ENCODE data around the gene F3. TPM values are rescaled to one million over a fixed set of nuclear protein-coding genes. Genes with fewer than 3 reads are reported as not detected.
"Not testable (repeated sequence)": the region's sequence is repeated elsewhere in the genome, so short reads cannot be mapped to it uniquely, and the experiment has no call there.

The F3 gene
- total RNA-seq = 2.0 TPM

DNA sequence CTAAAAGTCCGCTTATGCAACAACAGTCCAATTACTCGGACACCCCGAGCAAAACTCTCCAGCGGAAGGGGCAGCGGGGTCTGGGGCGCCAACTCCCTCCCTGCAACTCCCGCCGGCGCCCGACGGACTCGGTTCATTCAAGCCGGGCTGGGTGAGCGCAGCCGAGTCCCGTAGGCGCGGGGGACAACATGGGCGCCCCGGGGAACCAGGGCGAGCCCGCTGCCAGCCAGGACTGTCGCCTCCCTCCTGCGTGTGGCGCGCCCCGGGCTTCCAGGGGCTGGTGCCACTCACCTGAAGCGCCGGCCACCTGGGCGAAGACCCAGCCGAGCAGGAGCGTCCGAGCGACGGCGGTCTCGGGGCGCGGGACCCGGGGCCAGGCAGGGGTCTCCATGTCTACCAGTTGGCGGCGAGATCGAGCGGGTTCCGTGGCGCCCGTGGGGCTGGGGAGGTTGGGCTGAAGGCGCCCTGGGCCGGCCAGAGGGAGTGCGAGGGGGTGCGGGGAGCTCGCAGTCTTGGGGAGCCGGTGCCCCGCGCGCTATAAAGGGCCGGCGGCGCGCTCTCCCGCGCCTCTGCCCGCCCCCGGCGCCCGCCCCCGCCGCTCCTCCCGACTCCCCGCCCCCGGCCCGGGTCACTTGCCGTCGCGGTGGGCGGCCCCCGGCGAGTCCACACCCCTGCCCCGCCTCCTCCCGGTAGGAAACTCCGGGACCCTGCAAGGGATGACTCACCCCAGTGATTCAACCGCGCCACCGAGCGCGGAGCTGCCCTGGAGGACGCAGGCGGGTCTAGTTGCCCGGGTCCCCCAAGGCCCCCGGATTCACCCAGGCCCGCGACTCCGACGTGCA, at the start of gene F3:
F3 (minus strand) TSS at position 514 of the 842 bp plus-strand sequence; CDS start at position 391, 123 bp downstream.
- ATAC-seq (peak; percentile 92), DNase-seq (ENCODE audit: low spot score) (peak; percentile 83)

- DNase-seq (ENCODE audit: low spot score) = no peak
- ATAC-seq = peak; percentile 76
Observed at GRCh38 chr1:94590203-94591137, 48.9 kb upstream of the F3 start.

- no peak for DNase-seq (ENCODE audit: low spot score)
- peak; percentile 47 for ATAC-seq
Observed at GRCh38 chr1:94589728-94590127, 48.2 kb upstream of the F3 start.

DNA sequence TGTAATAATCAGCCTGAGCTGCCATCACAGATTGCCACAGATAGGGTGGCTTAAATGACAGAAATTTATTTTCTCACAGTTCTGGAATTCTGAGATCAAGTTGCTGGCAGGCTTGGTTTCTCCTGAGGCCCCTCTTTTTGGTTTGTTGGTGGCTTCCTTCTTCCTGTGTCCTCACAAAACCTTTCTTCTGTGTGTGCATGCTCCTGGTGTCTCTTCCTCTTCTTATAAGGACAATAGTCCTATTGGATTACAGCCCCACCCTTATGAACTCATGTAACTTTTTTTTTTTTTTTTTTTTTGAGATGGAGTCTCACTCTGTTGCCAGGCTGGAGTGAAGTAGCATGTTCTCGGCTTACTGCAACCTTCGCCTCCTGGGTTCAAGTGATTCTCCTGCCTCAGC, 41.0 kb upstream of the F3 start:
- no peak for ATAC-seq

GRCh38 chr1:94580367-94581115, 39.0 kb upstream of the F3 start:
- ATAC-seq = no peak

More for the DNA sequence above, 41.0 kb upstream of the F3 start:
- DNase-seq (ENCODE audit: low spot score) = no peak

GRCh38 chr1:94579876-94580294, 38.3 kb upstream of the F3 start:
- ATAC-seq (no peak), DNase-seq (ENCODE audit: low spot score) (no peak)

More at GRCh38 chr1:94580367-94581115, 39.0 kb upstream of the F3 start:
- no peak for DNase-seq (ENCODE audit: low spot score)

GRCh38 chr1:94578856-94579255, 37.3 kb upstream of the F3 start:
- DNase-seq (ENCODE audit: low spot score) = no peak

GRCh38 chr1:94573917-94574316, 32.4 kb upstream of the F3 start:
- DNase-seq (ENCODE audit: low spot score); ATAC-seq: not testable (repeated sequence)

More at GRCh38 chr1:94578856-94579255, 37.3 kb upstream of the F3 start:
- no peak for ATAC-seq

- ATAC-seq (no peak), DNase-seq (ENCODE audit: low spot score) (no peak)
Observed at GRCh38 chr1:94572780-94573179, 31.2 kb upstream of the F3 start.

DNA sequence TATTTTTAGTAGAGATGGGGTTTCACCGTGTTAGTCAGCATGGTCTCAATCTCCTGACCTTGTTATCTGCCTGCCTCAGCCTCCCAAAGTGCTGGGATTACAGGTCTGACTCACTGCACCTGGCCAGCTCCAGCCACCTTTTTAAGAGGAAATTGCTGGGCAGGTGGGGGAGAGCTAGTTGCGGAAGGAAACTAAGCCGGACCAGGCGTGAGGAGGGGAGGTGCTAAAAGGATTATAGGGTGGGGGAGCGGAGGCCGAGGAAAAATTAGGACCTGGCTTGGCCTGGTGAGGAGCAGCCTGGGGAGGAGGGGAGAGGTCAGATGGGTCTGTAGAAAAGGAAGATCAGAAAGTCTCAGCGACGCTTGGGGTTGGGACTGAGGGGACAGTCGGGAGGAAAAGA, 29.4 kb upstream of the F3 start:
- not testable (repeated sequence) for DNase-seq (ENCODE audit: low spot score); ATAC-seq

DNA sequence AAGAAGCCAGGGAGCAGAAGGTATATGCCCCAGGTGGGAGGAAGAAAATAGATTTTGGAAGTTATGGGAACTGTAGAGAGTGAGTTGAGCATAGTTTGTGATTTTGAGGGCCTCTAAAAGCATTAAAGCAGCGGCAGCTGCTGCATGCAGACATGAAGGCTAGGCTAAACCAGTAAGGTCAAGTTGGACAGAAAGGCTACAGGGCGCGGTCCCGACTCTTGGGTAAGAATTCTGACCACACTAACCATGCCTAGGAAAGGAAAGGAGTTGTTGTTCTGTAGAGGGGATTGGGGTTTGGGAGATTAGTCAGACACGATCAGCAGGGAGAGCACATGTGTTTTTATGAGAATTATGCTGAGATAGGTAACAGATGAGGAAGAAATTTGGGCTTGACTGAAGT, 27.2 kb upstream of the F3 start:
- ATAC-seq; DNase-seq (ENCODE audit: low spot score): not testable (repeated sequence)

DNA sequence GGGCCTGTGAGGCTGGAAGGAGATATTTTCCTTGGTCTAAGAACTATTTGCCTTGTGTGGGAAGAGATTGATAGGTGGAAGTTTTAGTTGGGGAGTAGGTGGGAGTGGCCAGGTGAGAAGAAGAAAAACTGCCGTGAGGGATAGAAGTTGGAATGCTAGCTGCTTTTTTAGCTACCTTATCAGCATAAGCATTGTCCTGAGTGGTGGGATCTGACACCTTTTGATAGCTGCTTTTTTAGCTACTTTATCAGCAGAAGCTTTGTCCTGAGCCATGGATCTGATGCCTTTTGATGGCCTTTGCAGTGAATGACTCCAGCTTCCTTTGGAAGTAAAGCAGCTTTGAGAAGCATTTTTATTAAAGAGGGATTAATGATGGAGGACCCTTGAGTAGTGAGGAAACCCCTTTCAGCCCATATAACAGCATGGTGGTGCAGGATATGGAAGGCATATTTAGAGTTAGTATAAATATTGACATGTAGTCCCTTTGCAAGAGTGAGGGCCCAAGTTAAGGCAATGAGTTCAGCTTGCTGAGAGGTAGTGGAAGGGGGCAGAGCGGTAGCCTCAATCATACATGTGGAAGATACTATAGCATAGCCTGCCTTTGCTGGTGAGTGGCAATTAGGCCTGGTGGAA, 26.5 kb upstream of the F3 start:
- DNase-seq (ENCODE audit: low spot score); ATAC-seq: not testable (repeated sequence)

- DNase-seq (ENCODE audit: low spot score); ATAC-seq: not testable (repeated sequence)
Observed at GRCh38 chr1:94566436-94566835, 24.9 kb upstream of the F3 start.

- DNase-seq (ENCODE audit: low spot score) = no peak
- no peak for ATAC-seq
Observed at GRCh38 chr1:94565901-94566300, 24.3 kb upstream of the F3 start.

DNA sequence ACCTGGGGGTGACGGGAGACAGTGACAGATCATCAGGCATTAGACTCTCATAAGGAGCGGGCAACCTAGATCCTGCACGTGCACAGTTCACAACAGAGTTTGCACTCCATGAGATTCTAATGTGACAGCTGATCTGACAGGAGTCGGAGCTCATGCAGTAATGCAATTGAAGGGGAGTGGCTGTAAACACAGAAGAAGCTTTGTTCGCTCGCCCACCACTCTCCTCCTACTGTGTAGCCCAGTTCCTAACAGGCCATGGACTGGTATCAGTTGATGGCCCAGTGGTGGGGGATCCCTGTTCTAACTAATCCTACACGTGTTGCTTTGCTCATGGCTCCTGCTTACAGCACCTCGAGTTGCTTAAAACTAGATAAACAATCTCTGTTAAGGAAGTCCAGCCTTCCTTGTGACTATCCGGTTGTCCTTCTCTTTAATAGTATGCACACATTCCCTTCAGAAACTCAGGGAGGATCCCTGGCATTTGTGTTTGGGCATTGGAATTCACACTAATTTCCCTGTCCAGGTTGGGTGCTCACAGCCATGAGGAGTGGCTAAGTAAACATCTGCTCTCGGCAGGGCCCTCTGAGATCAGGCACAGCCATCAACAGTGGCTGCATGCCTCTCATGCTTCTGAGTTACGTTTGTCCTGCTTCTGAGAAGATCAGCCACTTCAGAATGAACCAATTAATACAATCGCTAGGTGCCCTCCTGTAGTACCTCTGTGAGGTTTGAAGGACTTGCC, 21.1 kb upstream of the F3 start:
- ATAC-seq = no peak
- no peak for DNase-seq (ENCODE audit: low spot score)

DNA sequence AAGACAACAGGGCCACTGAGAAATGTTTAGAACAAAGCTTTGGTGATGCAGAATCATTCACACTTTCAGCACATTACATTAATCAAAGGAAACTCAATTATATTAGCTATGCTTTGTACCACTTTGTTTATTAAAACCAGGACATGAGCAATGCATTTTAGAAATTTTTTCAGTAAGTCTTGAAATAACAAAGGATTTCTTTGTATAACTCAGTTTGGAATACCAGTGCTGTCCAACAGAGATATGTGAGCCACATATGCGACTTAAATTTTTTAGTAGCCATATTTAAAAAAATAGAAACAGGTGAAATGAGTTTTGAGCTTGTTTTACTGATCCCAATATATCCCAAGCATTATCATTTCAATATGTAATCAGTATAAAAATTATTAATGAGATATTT, 18.8 kb upstream of the F3 start:
- DNase-seq (ENCODE audit: low spot score) (no peak), ATAC-seq (no peak)

DNA sequence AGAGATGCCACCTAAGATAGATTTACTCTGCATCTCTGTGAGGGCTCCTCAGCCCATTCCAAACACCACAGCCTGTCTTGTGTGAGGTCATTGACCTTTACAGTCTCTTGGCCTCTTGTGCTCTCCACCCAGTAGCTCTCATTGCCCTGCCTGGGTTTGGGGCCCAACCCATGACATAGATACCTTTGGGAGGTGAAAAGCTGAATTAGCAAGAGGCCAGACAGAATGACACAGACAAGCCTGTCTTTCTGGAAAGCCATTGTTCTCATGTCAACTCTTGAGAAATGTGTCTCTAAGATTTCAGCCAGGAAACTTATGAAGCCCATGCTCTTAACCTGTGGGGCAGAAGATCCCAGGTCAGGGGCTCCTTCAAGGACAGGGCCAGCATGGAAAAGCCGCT, 18.4 kb upstream of the F3 start:
- DNase-seq (ENCODE audit: low spot score) (no peak), ATAC-seq (no peak)

DNA sequence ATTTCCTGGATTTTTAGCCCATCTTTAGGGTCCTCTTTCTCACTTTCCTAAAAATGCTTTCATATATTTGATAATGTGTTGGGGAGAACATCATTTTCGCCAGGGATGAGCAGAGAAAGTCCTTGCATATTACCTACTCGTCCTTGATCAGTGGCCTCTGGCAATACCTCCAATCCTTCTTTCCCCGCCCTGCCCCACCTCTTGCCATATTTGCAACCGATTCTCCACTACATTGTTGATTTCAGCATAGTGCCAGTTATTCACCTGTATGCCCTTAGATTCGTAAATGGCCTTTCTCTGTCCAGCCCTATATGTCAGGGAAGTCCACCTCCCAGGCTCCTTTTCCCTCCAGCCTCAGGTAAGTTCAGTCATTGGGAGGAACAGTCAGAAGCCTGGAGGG, 13.5 kb upstream of the F3 start:
- ATAC-seq = no peak
- DNase-seq (ENCODE audit: low spot score) = no peak

DNA sequence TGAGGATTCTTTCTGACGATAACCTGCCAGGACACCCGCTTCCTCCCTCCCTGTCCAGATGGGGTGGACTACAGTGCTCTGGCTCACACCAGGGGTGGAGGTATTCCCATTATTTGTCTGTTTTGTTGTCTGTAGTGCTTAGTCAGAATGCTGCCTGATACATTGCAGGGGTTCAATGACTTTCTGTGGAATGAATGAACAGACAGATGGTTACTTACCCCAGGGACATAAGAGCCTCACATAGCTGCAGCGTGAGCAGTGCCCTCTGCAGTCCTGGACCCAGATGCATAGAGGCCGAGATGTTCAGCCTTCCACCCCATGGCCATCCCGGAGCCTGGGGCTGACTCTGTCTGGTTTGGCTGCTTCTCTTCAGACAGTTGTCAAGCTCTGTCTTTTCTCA, 13.0 kb upstream of the F3 start:
- ATAC-seq (no peak), DNase-seq (ENCODE audit: low spot score) (no peak)

DNA sequence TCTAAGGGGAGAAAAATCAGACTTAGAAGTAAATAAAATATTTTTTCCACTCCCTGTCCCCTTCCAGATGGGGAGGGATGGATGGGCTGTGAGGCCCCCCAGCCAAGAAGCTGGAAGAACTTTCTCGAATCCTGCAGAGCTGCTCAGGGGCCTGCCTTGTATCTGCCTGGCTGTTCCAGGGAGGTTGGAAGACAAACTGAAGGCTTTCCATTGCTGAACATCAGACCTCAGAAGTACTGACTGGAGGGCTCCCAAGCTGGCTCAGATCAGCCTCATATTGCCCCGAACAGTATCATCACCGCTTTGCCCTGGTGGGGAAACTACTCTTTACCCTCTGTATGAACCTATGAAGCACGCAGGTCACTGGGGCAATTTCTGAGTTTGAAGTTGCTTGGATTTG, 12.4 kb upstream of the F3 start:
- DNase-seq (ENCODE audit: low spot score) (no peak), ATAC-seq (no peak)

Data from left lobe of liver (tissue), 2 donors.